HG02678 (cell line): ENCODE results near the gene OSBPL1A.
A peak's percentile ranks its signal among the peaks of the same experiment; 100 is the strongest.

Experiments used
- ATAC-seq: cut with Tn5 transposase; IDR thresholded peaks from one replicate; pipeline ENCODE4 v1.9.1; 2021; ENCODE audit warnings: mild to moderate bottlenecking, moderate library complexity; ENCODE audit not compliant: unreplicated experiment

OSBPL1A gene

GRCh38 chr18:24397694-24398368 is at the start of gene OSBPL1A:
TSS of gene OSBPL1A (minus strand) at chr18:24397824. CDS start at chr18:24377533, 20,291 bp downstream.
- peak; percentile 72 for ATAC-seq

GRCh38 chr18:24446953-24447538 is 49.4 kb upstream of the OSBPL1A start:
- ATAC-seq, result no peak

GRCh38 chr18:24446453-24446852 is 48.8 kb upstream of the OSBPL1A start:
- ATAC-seq, result peak; percentile 51

GRCh38 chr18:24443870-24444269 is 46.2 kb upstream of the OSBPL1A start:
- peak; percentile 79 for ATAC-seq

GRCh38 chr18:24436939-24437338 is 39.3 kb upstream of the OSBPL1A start:
- no peak for ATAC-seq

GRCh38 chr18:24432618-24433017 is 35.0 kb upstream of the OSBPL1A start:
- no peak for ATAC-seq

- ATAC-seq, result no peak
Observed at GRCh38 chr18:24429188-24429587, 31.6 kb upstream of the OSBPL1A start.

- ATAC-seq, result no peak
Observed at GRCh38 chr18:24428709-24429108, 31.1 kb upstream of the OSBPL1A start.

GRCh38 chr18:24427484-24427883 is 29.9 kb upstream of the OSBPL1A start:
- no peak for ATAC-seq

- ATAC-seq, result peak; percentile 91
Observed at GRCh38 chr18:24426398-24427294, 29.0 kb upstream of the OSBPL1A start, which contains the start of gene IMPACT. TSS of gene IMPACT (plus strand) at chr18:24426670. CDS start at chr18:24426757, 87 bp downstream.

GRCh38 chr18:24426073-24426397 is 28.4 kb upstream of the OSBPL1A start:
- no peak for ATAC-seq

GRCh38 chr18:24421831-24422230 is 24.2 kb upstream of the OSBPL1A start:
- ATAC-seq, result no peak

GRCh38 chr18:24420551-24420950 is 22.9 kb upstream of the OSBPL1A start:
- no peak for ATAC-seq

GRCh38 chr18:24417480-24417879 is 19.9 kb upstream of the OSBPL1A start:
- ATAC-seq, result no peak

- no peak for ATAC-seq
Observed at GRCh38 chr18:24414349-24415003, 16.9 kb upstream of the OSBPL1A start.

GRCh38 chr18:24413148-24413547 is 15.5 kb upstream of the OSBPL1A start:
- no peak for ATAC-seq

- ATAC-seq, result no peak
Observed at GRCh38 chr18:24408496-24408895, 10.9 kb upstream of the OSBPL1A start.

- no peak for ATAC-seq
Observed at GRCh38 chr18:24404591-24404990, 7.0 kb upstream of the OSBPL1A start.

- ATAC-seq, result no peak
Observed at GRCh38 chr18:24403076-24403475, 5.5 kb upstream of the OSBPL1A start.

GRCh38 chr18:24402209-24402785 is 4.7 kb upstream of the OSBPL1A start:
- ATAC-seq, result no peak

- ATAC-seq, result no peak
Observed at GRCh38 chr18:24400587-24400986, 3.0 kb upstream of the OSBPL1A start.
